WTC11 (cell line): ENCODE results near the gene CNTLN. TPM values are rescaled to one million over a fixed set of nuclear protein-coding genes. Genes with fewer than 3 reads are reported as not detected.

Experiments
- ATAC-seq: fragments of 200-7000 bp; cut with Tn5 transposase; 2 replicates; pipeline ENCODE4 v1.10.0; 2021; ENCODE audit warnings: mild to moderate bottlenecking, moderate library complexity
- CTCF ChIA-PET: fragments of 300-600 bp; sonication (Branson Sonifier 250); formaldehyde crosslinking; loops from one replicate; lab custom pipeline; 2021; ENCODE audit warnings: antibody characterized with exemption; lab: Charles Lee
- POLR2A ChIA-PET: fragments of 350-600 bp; sonication (Branson Sonifier 250); formaldehyde crosslinking; loops from one replicate; lab custom pipeline; 2021; ENCODE audit warnings: antibody characterized with exemption; lab: Charles Lee
- DNase-seq: peaks from one replicate; pipeline ENCODE4 v3.0.0; 2021; ENCODE audit warnings: low spot score
- H3K27ac Mint-ChIP-seq: 2 replicates; pipeline ENCODE4 v1.8.0; 2021; ENCODE audit warnings: mixed read lengths
- H3K27me3 Mint-ChIP-seq: 2 replicates; pipeline ENCODE4 v1.8.0; 2021; ENCODE audit warnings: low read depth, mild to moderate bottlenecking, moderate library complexity, mixed read lengths
- H3K36me3 Mint-ChIP-seq: 2 replicates; pipeline ENCODE4 v1.8.0; 2021; ENCODE audit warnings: mixed read lengths
- H3K4me1 Mint-ChIP-seq: 2 replicates; pipeline ENCODE4 v1.8.0; 2022; ENCODE audit warnings: mixed read lengths
- H3K4me3 Mint-ChIP-seq: 2 replicates; pipeline ENCODE4 v1.8.0; 2021; ENCODE audit warnings: mild to moderate bottlenecking, moderate library complexity, mixed read lengths
- H3K9me3 Mint-ChIP-seq: 2 replicates; pipeline ENCODE4 v1.8.0; 2021; ENCODE audit warnings: mixed read lengths
- CREM ChIP-seq: sonication (generic); formaldehyde crosslinking; IDR thresholded peaks from 2 replicates; pipeline ENCODE4 v1.8.1; 2022; ENCODE audit warnings: mild to moderate bottlenecking, missing genetic modification reagents, moderate library complexity
- ELF4 ChIP-seq: sonication (generic); formaldehyde crosslinking; IDR thresholded peaks from 2 replicates; pipeline ENCODE4 v1.8.1; 2022; ENCODE audit warnings: low read depth, mild to moderate bottlenecking, moderate library complexity, missing genetic modification reagents
- FOXP1 ChIP-seq: sonication (generic); formaldehyde crosslinking; IDR thresholded peaks from 2 replicates; pipeline ENCODE4 v1.8.0; 2022; ENCODE audit warnings: missing genetic modification reagents, mild to moderate bottlenecking, moderate library complexity, borderline replicate concordance
- HMGA2 ChIP-seq: fragments of 250-450 bp; sonication (Bioruptor Pico); IDR thresholded peaks from 2 replicates; pipeline ENCODE4 v1.4.0; 2021; ENCODE audit warnings: mild to moderate bottlenecking, moderate library complexity
- HMGXB4 ChIP-seq: sonication (generic); formaldehyde crosslinking; IDR thresholded peaks from 2 replicates; pipeline ENCODE4 v1.8.1; 2023; ENCODE audit warnings: mild to moderate bottlenecking, moderate library complexity, missing genetic modification reagents
- JUN ChIP-seq: sonication (generic); formaldehyde crosslinking; IDR thresholded peaks from 2 replicates; pipeline ENCODE4 v1.8.0; 2023; ENCODE audit warnings: mild to moderate bottlenecking, missing genetic modification reagents
- PREB ChIP-seq: sonication (generic); formaldehyde crosslinking; IDR thresholded peaks from 2 replicates; pipeline ENCODE4 v1.8.1; 2022; ENCODE audit warnings: mild to moderate bottlenecking, missing genetic modification reagents, moderate library complexity, borderline replicate concordance
- PRRX2 ChIP-seq: fragments of 250-450 bp; sonication (Bioruptor Pico); IDR thresholded peaks from 2 replicates; pipeline ENCODE4 v1.8.0; 2021; ENCODE audit warnings: mild to moderate bottlenecking
- SMAD3 ChIP-seq: sonication (generic); formaldehyde crosslinking; IDR thresholded peaks from 2 replicates; pipeline ENCODE4 v1.8.0; 2022; ENCODE audit warnings: missing genetic modification reagents, mild to moderate bottlenecking, borderline replicate concordance
- SMAD4 ChIP-seq: sonication (generic); formaldehyde crosslinking; IDR thresholded peaks from 2 replicates; pipeline ENCODE4 v1.8.0; 2022; ENCODE audit warnings: mild to moderate bottlenecking, missing genetic modification reagents
- SP1 ChIP-seq: sonication (generic); formaldehyde crosslinking; conservative IDR thresholded peaks from 2 replicates; pipeline ENCODE4 v1.8.1; 2022; ENCODE audit warnings: missing genetic modification reagents
- TP53 ChIP-seq: sonication (generic); formaldehyde crosslinking; IDR thresholded peaks from 2 replicates; pipeline ENCODE4 v1.8.1; 2023; ENCODE audit warnings: mild to moderate bottlenecking, missing genetic modification reagents
- USF2 ChIP-seq: sonication (generic); formaldehyde crosslinking; IDR thresholded peaks from 2 replicates; pipeline ENCODE4 v1.8.1; 2023; ENCODE audit warnings: mild to moderate bottlenecking, missing genetic modification reagents, moderate library complexity
- ZMAT4 ChIP-seq: fragments of 250-450 bp; sonication (Bioruptor Pico); IDR thresholded peaks from 2 replicates; pipeline ENCODE4 v1.9.0; 2021; ENCODE audit warnings: mild to moderate bottlenecking
- ZNF219 ChIP-seq: sonication (generic); formaldehyde crosslinking; IDR thresholded peaks from 2 replicates; pipeline ENCODE4 v1.8.0; 2023; ENCODE audit warnings: missing genetic modification reagents, mild to moderate bottlenecking, borderline replicate concordance
- ZNF263 ChIP-seq: sonication (generic); formaldehyde crosslinking; IDR thresholded peaks from 2 replicates; pipeline ENCODE4 v1.8.1; 2022; ENCODE audit warnings: low read depth, mild to moderate bottlenecking, moderate library complexity, missing genetic modification reagents
- ZNF281 ChIP-seq: sonication (generic); formaldehyde crosslinking; IDR thresholded peaks from 2 replicates; pipeline ENCODE4 v1.8.0; 2023; ENCODE audit warnings: mild to moderate bottlenecking, missing genetic modification reagents
- ZNF425 ChIP-seq: fragments of 250-450 bp; sonication (Bioruptor Pico); conservative IDR thresholded peaks from 2 replicates; pipeline ENCODE4 v1.9.0; 2021; ENCODE audit warnings: mild to moderate bottlenecking
- ZSCAN18 ChIP-seq: fragments of 250-450 bp; sonication (Bioruptor Pico); IDR thresholded peaks from 2 replicates; pipeline ENCODE4 v2.1.2; 2022; ENCODE audit warnings: mild to moderate bottlenecking, moderate library complexity
- total RNA-seq: library from RNA; stranded (reverse); gene quantifications from 3 replicates; pipeline ENCODE4 v1.2.3, GENCODE V29; 2021

Gene CNTLN
- total RNA-seq, 1 experiment from 2014 or later, result 13.4 TPM

GRCh38 chr9:17361378-17361777 is 226.5 kb downstream of the CNTLN start (continued):
- TF ChIP-seq ZNF281 (no peak), JUN (CRISPR knock-in tag) (no peak), ELF4 (CRISPR knock-in tag) (no peak)

- TF ChIP-seq PREB (CRISPR knock-in tag) (no peak), FOXP1 (CRISPR knock-in tag) (no peak), PRRX2 (CRISPR knock-in tag) (no peak), USF2 (CRISPR knock-in tag) (no peak), ZNF425 (no peak), ZNF219 (CRISPR knock-in tag) (no peak), CREM (CRISPR knock-in tag) (no peak), ZSCAN18 (no peak), SMAD3 (CRISPR knock-in tag) (no peak), ZNF263 (no peak), ZMAT4 (CRISPR knock-in tag) (no peak), SP1 (no peak), TP53 (no peak), SMAD4 (CRISPR knock-in tag) (no peak), HMGA2 (CRISPR knock-in tag) (no peak), HMGXB4 (no peak)
- no peak overlapping the region for H3K27ac Mint-ChIP-seq
- ChIA-PET POLR2A (no interaction called here), CTCF (no interaction called here)
- DNase-seq (no peak), ATAC-seq (no peak)
- no peaks in the 10 kb centered on the region for H3K27me3 Mint-ChIP-seq
- peaks cover 50% of the 10 kb centered on the region for H3K36me3 Mint-ChIP-seq
- H3K4me3 Mint-ChIP-seq, result no peak overlapping the region
- no peaks in the 10 kb centered on the region for H3K4me1 Mint-ChIP-seq
- H3K9me3 Mint-ChIP-seq, result peaks cover 31% of the 10 kb centered on the region
Observed at GRCh38 chr9:17367035-17367434, 232.2 kb downstream of the CNTLN start.
